NCI-H2171 (cell line): ENCODE results near the gene PDPK1.
"Not testable (repeated sequence)": the region's sequence is repeated elsewhere in the genome, so short reads cannot be mapped to it uniquely, and the experiment has no call there.

Source experiments
- DNase-seq: peaks from one replicate; lab custom pipeline; 2025; lab: John Stamatoyannopoulos, UW

The PDPK1 gene

GRCh38 chr16:2540912-2541311, 3.1 kb downstream of the PDPK1 start:
- not testable (repeated sequence) for DNase-seq

GRCh38 chr16:2541409-2541808, 3.6 kb downstream of the PDPK1 start:
- DNase-seq = not testable (repeated sequence)

GRCh38 chr16:2543771-2544170, 6.0 kb downstream of the PDPK1 start:
- DNase-seq = not testable (repeated sequence)

GRCh38 chr16:2550283-2550878, 12.6 kb downstream of the PDPK1 start:
- not testable (repeated sequence) for DNase-seq

DNA sequence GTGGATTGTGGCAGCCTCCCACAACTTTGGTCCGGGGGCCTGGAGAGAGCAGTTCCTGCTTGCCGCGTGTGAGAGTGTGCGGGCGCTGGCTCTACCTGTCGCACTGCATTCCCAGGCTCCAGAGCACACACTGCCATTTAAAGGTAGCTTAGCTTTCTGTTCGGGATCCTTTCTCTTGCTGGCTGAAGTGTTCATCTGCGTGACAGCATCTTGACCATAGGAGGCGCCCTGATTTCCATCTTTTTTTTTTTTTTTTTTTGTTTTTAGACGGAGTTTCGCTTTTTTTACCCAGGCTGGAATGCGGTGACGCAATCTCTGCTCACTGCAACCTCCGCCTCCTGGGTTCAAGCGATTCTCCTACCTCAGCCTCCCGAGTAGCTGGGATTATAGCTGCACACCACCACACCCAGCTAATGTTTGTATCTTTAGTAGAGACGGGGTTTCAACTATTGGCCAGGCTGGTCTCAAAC, 13.6 kb downstream of the PDPK1 start:
- DNase-seq = not testable (repeated sequence)

GRCh38 chr16:2554709-2555425, 17.0 kb downstream of the PDPK1 start:
- DNase-seq = not testable (repeated sequence)

GRCh38 chr16:2557150-2557549, 19.3 kb downstream of the PDPK1 start:
- DNase-seq = not testable (repeated sequence)

GRCh38 chr16:2560131-2560797, 22.4 kb downstream of the PDPK1 start:
- DNase-seq = not testable (repeated sequence)

- DNase-seq = not testable (repeated sequence)
Measured at GRCh38 chr16:2560798-2561133, 22.9 kb downstream of the PDPK1 start.

DNA sequence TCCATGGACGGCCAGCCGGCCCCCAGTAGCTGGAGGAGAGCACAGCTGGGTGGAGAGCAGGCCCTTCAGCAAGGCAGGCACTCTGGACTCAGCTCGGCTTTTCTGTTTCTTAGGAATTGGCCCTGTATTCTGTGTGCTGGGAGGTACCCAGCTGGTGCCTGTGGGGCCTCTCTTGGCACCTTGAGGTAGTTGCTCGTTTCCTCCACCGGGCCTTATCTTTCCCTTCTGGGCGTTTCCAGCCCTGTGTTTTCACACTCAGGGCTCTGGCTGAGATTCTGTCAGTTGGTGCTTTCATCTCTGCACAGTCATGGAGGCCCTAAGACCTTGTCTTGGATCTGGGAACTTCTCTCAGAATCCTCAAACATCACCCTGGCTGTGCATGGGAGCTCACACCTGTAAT, 29.7 kb downstream of the PDPK1 start:
- DNase-seq = not testable (repeated sequence)

DNA sequence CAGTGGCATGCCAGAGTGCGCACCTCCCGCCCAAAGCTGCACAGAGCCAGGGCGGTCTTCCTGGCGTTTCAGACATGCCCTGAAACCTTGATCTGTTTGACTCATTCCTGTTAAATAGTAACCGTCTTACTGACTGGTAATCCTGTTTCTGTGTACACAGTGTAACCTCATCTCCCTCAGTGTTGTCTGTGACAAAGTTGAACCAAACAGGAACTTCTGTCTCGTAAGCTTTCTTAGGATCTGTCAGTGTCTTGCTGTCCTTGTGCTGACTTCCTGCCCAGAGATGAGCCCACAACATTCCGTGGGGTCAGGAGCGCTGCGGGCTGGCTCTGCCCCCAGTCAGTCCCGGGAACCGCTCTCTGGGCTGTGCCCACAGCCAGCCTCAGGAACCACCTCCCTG, 30.8 kb downstream of the PDPK1 start:
- DNase-seq = not testable (repeated sequence)

GRCh38 chr16:2572704-2573103, 34.9 kb downstream of the PDPK1 start:
- not testable (repeated sequence) for DNase-seq

DNA sequence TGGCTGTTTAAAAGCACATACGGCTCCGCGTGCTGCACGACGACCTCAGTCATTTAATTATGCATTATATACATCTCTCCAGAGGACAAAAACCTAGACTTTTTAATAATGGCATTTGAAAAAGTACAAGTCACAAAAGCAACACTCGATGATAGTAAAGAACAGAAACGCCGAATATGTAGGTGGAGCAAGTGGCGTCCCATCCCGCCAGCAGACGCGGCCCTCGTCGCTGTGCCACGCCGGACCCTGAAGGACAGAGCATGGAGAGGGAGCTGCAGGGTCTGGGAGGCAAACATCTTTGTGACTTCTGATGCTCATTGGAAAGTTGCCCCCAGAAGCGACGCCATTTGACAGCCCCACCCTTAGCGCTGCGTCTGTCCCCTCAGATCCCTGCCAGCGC, 38.0 kb downstream of the PDPK1 start:
- DNase-seq = not testable (repeated sequence)

- DNase-seq = not testable (repeated sequence)
Measured at GRCh38 chr16:2577044-2577443, 39.2 kb downstream of the PDPK1 start.

DNA sequence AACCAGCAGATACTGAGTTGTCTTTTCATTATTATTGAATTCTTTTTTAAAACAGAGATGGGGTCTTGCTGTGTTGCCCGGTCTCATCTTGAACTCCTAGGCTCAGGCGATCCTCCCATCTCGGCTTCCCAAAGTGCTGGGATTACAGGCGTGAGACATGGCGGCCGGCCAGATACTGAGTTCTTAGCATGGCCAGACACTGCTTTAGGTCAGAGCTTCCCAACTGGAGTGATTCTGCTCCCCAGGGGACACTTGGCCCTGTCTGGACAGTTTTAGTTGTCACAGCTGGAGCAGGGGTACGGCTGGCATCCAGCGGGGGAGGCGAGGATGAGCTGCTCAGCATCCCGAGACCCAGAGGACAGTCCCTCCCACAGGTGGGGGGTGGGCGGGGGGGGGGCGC, 41.1 kb downstream of the PDPK1 start:
- not testable (repeated sequence) for DNase-seq

DNA sequence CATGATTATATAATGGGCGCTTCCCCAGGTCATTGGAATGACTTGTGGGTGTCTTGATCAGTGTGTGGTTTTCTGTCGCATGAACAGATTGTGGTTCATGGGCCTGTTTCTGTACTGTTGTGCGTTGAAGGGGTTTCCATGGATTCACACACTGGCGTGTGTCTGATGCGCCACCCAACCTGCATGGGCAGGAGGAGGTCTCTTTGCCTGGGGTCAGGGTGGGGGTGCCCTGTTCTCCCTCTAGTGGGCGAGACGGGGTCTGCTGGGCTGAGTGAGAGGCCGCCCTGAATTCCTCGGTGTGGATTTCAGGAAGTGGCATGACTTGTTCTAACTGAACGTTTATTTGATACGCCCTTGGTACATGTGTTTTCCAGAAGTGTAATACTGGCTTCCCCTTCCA, 42.3 kb downstream of the PDPK1 start:
- not testable (repeated sequence) for DNase-seq

DNA sequence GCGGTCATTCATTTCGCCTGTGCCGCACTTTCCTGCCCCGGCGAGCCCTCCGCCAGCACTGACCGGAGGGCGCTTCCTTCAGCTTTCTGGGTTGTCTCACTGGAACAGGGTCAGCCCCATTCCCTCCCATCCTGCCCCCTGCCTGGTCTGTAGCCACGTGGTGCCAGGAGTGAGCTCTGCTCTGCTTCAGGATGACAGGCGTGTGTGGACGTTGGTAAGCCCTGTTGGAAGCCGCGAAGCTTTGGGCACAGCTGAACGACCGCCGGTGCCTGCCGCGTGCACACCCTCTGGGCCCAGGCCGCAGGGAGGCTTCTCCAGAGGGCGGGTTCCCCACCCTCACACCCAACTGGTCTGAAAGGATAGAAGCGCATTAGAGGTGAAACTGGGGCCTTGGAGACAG, 43.0 kb downstream of the PDPK1 start:
- not testable (repeated sequence) for DNase-seq

GRCh38 chr16:2584729-2585650, 47.2 kb downstream of the PDPK1 start:
- no peak for DNase-seq

DNA sequence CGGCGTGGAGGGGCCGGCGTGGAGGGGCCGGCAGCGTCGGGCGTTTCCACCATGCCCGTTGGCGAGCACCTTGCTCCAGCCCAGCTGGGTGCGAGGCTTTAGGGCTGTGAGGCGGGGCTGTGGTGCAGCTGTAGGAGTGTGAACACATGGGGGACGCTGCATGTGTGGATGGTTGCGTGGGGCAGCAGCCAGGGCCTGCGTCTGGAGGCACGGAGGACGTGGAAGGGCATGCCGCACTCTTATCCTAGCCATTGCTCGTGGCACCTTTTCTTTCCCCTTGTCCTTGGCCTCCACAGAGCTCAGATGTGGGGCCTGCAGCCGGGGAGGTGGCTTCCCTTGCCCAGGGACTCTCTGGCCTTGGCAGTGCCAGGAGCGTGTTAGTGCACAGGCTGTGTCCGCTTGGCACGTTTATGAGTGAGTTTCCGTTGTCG, 47.8 kb downstream of the PDPK1 start:
- DNase-seq = no peak

DNA sequence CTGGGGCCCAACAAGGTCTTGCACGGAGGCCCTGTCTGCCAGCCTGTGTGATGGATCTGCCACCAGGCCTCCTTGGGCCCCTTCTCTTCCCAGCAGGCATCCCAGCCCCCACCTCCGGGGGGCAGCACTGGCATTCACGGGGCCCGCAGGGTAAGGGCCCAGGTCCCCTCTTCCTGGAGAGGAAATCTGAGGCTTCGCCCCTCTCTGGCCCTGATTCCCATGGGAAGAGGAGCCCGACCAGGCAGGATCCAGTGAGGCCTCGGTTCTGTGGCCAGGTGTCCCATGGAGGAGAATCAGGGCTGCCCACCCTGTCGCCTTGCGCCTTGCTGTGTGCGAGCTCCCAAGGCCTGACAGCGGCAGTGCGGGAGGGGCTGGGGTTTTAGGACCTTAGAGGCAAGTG, 48.4 kb downstream of the PDPK1 start:
- no peak for DNase-seq

GRCh38 chr16:2586901-2587480, 49.2 kb downstream of the PDPK1 start:
- DNase-seq = no peak
